Nephron progenitor cell (in vitro differentiated cells): Measurements from ENCODE around the gene SLC44A1.

Experiments
- DNase-seq: peaks from one replicate; pipeline ENCODE4 v3.0.0; 2021
- H3K27ac Mint-ChIP-seq: 2 replicates; pipeline ENCODE4 v1.8.0; 2021; ENCODE audit warnings: mild to moderate bottlenecking, moderate library complexity, mixed read lengths
- H3K27me3 Mint-ChIP-seq: 2 replicates; pipeline ENCODE4 v1.8.0; 2021; ENCODE audit warnings: mild to moderate bottlenecking, low read depth, mixed read lengths; ENCODE audit not compliant: poor library complexity
- H3K36me3 Mint-ChIP-seq: 2 replicates; pipeline ENCODE4 v1.8.0; 2021; ENCODE audit warnings: low read depth, mixed read lengths
- H3K4me1 Mint-ChIP-seq: 2 replicates; pipeline ENCODE4 v1.8.0; 2021; ENCODE audit warnings: mixed read lengths
- H3K4me3 Mint-ChIP-seq: 2 replicates; pipeline ENCODE4 v1.8.0; 2021; ENCODE audit warnings: mild to moderate bottlenecking, moderate library complexity, mixed read lengths
- H3K9me3 Mint-ChIP-seq: 2 replicates; pipeline ENCODE4 v1.8.0; 2021; ENCODE audit warnings: mild to moderate bottlenecking, moderate library complexity, mixed read lengths
- TF ChIP-seq, protein P1 (sequence below): fragments of 200-600 bp; sonication (generic); IDR thresholded peaks from 2 replicates; pipeline ENCODE4 v1.5.0; 2021; ENCODE audit warnings: antibody characterized with exemption

The SLC44A1 gene

DNA sequence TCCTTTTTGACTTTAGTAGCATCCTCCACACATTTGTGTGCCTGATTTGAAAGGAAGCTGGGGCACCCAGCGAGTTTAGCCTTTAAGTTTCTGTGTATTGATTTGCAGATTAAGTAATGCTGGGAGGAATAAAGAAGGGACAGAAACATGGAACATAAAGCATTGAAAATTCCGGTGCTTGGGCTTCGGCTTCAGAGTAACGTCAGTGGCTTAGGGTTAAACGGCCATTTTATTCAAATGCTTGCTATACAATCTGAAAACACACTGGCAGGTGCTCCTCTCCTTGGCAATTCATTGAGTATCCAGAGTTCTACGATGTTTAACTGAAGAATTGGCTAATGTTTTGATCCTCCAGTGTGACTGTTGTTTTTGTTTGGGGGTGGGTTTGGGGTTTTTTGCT lies 145.3 kb downstream of the SLC44A1 start:
- H3K27ac Mint-ChIP-seq: no peak overlapping the region
- H3K4me3 Mint-ChIP-seq: no peak overlapping the region
- H3K27me3 Mint-ChIP-seq: no peaks in the 10 kb centered on the region
- peaks cover 9% of the 10 kb centered on the region for H3K4me1 Mint-ChIP-seq
- TF ChIP-seq, protein P1, sequence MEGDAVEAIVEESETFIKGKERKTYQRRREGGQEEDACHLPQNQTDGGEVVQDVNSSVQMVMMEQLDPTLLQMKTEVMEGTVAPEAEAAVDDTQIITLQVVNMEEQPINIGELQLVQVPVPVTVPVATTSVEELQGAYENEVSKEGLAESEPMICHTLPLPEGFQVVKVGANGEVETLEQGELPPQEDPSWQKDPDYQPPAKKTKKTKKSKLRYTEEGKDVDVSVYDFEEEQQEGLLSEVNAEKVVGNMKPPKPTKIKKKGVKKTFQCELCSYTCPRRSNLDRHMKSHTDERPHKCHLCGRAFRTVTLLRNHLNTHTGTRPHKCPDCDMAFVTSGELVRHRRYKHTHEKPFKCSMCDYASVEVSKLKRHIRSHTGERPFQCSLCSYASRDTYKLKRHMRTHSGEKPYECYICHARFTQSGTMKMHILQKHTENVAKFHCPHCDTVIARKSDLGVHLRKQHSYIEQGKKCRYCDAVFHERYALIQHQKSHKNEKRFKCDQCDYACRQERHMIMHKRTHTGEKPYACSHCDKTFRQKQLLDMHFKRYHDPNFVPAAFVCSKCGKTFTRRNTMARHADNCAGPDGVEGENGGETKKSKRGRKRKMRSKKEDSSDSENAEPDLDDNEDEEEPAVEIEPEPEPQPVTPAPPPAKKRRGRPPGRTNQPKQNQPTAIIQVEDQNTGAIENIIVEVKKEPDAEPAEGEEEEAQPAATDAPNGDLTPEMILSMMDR: no peak
- DNase-seq: no peak
- peaks cover 13% of the 10 kb centered on the region for H3K36me3 Mint-ChIP-seq
- no peaks in the 10 kb centered on the region for H3K9me3 Mint-ChIP-seq

DNA sequence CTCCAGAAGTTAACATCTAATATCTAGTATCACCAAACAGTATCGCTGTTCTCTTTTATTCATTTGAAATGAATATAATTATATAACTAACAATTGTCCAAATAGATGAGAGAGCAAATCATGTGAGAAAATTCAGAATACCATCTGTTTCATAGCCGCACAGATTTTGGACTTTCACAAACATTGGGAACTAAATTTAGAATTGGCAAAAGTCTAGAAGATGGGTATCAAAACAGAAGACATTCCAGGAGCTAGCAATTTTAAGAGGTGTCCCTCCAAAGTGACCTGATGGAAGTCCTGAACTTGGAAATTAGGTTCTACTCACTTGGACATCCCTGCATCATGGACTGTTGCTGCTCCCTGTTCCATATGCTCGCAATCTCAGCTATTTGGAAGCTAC lies 146.4 kb downstream of the SLC44A1 start:
- Mint-ChIP-seq H3K9me3 (no peaks in the 10 kb centered on the region), H3K4me1 (peaks cover 12% of the 10 kb centered on the region), H3K4me3 (no peak overlapping the region), H3K36me3 (peaks cover 5% of the 10 kb centered on the region), H3K27me3 (no peaks in the 10 kb centered on the region), H3K27ac (no peak overlapping the region)
- no peak for DNase-seq
- TF ChIP-seq, protein P1: no peak

DNA sequence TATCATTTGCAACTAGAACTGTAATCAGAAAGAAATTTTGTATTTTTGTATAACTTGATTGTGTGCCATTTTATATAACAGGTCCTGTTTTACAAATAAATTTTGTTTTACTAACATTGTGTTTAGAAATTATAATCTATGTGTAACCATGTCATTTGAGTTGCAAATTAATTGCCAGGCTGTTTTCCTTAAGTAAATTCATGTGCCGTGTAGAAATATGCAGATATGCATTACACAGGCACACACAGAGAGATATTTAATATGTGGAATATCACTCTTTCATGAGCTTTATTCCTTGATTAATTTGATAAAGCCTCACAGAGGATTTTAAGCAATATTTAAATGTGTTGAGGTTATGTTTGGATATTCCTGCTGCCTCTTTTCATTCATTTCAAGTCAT lies 146.8 kb downstream of the SLC44A1 start:
- no peak overlapping the region for H3K4me3 Mint-ChIP-seq
- no peaks in the 10 kb centered on the region for H3K27me3 Mint-ChIP-seq
- H3K36me3 Mint-ChIP-seq: peaks cover 2% of the 10 kb centered on the region
- H3K9me3 Mint-ChIP-seq: no peaks in the 10 kb centered on the region
- no peak overlapping the region for H3K27ac Mint-ChIP-seq
- TF ChIP-seq, protein P1: no peak
- no peak for DNase-seq
- H3K4me1 Mint-ChIP-seq: peaks cover 12% of the 10 kb centered on the region

DNA sequence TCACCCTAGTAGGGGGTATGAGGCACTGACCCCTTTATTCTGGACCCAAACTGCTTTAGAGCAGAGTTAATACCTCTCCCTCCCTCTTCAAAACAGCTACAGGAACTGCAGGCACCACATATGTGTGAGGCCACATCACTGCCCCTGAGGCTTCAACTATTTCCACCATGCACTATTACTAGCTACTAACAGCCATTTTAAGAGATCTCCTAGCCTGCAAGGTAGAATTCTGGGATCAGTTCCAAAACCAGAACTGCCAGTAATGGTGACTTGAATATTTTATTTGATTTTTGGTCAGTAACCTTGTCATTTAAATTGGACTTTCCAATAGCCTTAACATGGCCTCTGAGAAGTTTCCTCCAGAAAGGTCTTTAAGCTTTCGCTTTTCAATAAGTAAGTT lies 148.1 kb downstream of the SLC44A1 start:
- DNase-seq: no peak
- Mint-ChIP-seq H3K9me3 (no peaks in the 10 kb centered on the region), H3K4me1 (peaks cover 12% of the 10 kb centered on the region), H3K4me3 (no peak overlapping the region), H3K36me3 (no peaks in the 10 kb centered on the region), H3K27ac (peak overlapping the region; percentile 33), H3K27me3 (no peaks in the 10 kb centered on the region)
- TF ChIP-seq, protein P1: no peak

DNA sequence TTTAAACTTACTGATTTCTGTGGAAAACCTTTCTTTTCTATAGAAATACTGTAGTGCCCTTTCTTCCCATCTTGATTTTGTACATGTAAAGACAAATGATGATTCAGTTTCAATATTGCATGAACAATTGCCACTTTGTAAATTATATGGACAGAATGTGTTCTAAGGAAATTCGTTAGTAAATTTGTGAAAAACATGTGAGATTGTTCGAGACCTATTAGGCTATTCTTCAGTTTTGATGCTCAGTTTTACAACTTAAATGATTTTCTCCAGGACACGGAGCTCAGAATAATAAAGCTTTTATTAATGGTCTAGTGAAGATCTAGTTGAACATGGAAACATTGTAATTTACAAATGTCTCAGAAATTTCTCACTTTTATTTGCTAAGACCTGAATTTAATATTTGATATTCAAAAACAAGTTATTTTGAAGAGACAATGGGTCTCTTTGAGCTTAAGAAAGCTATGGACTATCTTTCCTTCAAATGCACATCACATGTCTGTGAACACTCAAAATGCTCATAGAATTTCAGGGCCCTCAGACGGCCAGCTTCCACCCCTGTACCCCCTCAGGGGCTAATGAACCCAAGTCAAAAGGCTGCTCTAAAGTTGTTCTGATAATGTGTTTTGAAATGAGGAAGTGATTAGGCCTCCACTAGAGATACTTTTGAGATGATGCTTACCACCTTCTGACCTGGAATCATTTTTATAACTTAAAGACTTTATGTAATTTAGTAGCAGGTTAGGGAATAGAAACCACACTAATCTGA lies 149.3 kb downstream of the SLC44A1 start:
- TF ChIP-seq, protein P1: no peak
- Mint-ChIP-seq H3K4me1 (peaks cover 19% of the 10 kb centered on the region), H3K4me3 (no peak overlapping the region)

DNA sequence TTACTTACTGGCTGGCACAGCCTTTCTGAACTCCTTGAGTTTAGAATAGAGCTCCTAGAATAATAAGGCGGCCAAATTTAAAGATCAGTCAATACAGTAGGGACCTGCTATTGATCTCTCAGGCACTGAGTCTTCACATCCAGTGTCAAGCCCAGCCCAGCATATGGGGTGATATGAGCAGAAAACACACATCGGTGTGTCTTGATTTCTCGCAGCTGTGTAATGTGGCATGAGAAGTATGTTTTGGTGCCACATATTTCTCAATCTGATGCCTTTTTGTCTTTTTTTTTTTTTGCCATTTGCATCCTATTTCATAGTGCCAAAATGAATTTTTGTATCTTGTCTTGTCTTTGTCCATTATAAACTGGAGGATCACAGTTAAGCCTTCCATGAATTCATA lies 152.0 kb downstream of the SLC44A1 start:
- no peak overlapping the region for H3K4me3 Mint-ChIP-seq
- H3K36me3 Mint-ChIP-seq: no peaks in the 10 kb centered on the region
- no peak for DNase-seq
- TF ChIP-seq, protein P1: no peak
- no peaks in the 10 kb centered on the region for H3K9me3 Mint-ChIP-seq
- no peak overlapping the region for H3K27ac Mint-ChIP-seq
- no peaks in the 10 kb centered on the region for H3K27me3 Mint-ChIP-seq
- peaks cover 30% of the 10 kb centered on the region for H3K4me1 Mint-ChIP-seq

More for the DNA sequence above, 149.3 kb downstream of the SLC44A1 start:
- DNase-seq: no peak
- no peaks in the 10 kb centered on the region for H3K36me3 Mint-ChIP-seq
- no peaks in the 10 kb centered on the region for H3K9me3 Mint-ChIP-seq
- no peak overlapping the region for H3K27ac Mint-ChIP-seq
- no peaks in the 10 kb centered on the region for H3K27me3 Mint-ChIP-seq
